ENCODE measurements around the gene THSD1.
A peak's percentile ranks its signal among the peaks of the same experiment; 100 is the strongest.

Gene THSD1, protein sequence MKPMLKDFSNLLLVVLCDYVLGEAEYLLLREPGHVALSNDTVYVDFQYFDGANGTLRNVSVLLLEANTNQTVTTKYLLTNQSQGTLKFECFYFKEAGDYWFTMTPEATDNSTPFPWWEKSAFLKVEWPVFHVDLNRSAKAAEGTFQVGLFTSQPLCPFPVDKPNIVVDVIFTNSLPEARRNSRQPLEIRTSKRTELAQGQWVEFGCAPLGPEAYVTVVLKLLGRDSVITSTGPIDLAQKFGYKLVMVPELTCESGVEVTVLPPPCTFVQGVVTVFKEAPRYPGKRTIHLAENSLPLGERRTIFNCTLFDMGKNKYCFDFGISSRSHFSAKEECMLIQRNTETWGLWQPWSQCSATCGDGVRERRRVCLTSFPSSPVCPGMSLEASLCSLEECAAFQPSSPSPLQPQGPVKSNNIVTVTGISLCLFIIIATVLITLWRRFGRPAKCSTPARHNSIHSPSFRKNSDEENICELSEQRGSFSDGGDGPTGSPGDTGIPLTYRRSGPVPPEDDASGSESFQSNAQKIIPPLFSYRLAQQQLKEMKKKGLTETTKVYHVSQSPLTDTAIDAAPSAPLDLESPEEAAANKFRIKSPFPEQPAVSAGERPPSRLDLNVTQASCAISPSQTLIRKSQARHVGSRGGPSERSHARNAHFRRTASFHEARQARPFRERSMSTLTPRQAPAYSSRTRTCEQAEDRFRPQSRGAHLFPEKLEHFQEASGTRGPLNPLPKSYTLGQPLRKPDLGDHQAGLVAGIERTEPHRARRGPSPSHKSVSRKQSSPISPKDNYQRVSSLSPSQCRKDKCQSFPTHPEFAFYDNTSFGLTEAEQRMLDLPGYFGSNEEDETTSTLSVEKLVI

GRCh38 chr13:52405767-52406494 is at the start of gene THSD1:
THSD1 (minus strand) TSS chr13:52406172; CDS start chr13:52402600, 3,572 bp downstream.
- DNase-seq (ENCODE audit: low spot score), result peak; percentile 83

- DNase-seq (ENCODE audit: low spot score), result peak; percentile 83
Measured at GRCh38 chr13:52455677-52456041, 49.7 kb upstream of the THSD1 start.

DNA sequence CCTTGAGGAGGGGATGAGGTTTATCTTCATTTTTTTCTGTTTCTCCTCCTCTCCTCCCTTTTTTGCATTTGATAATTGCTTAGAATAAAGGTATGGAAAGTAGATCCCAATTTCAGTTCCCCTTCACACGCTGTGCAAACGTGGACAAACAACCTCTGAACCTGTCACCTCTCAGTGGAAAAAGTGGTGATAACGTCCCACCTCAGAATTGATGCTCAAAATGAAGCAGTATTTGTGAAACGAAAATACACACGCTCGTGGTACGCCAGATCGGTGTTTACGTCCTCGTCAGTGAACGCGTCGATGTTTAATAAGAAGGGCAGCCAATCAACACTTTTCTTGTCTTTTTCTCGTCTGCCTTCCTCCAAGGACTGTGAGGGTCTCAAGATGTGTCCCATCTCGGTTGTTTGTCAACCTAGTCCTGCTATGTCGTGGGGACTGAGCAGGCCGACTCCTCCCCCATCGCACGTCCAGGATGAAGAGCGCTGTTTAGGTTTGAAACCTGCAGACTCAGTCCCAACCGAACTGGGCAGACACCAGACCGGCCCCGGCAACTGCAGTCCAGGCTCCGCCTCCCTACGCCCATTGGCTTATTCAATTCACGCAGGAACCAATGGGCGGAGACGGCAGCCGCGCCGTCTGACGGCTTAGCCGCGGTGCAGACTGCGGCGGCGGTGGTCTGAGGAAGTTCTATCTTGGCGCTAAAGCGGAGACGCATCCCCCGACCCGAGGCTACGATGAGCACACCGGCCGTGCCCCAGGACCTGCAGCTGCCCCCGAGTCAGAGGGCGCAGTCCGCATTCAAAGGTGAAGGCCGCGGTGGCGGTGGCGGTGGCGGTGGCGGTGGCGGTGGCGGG is 49.1 kb upstream of the THSD1 start, which contains the start of gene CKAP2:
TSS of gene CKAP2 (plus strand) at position 659 of the 857 bp plus-strand sequence. CDS start at position 738, 79 bp downstream.
- DNase-seq (ENCODE audit: low spot score), result peak; percentile 96

- DNase-seq (ENCODE audit: low spot score), result no peak
Measured at GRCh38 chr13:52454459-52454819, 48.5 kb upstream of the THSD1 start.

GRCh38 chr13:52452470-52452869 is 46.5 kb upstream of the THSD1 start:
- no peak for DNase-seq (ENCODE audit: low spot score)

GRCh38 chr13:52451135-52451804 is 45.3 kb upstream of the THSD1 start:
- no peak for DNase-seq (ENCODE audit: low spot score)

DNA sequence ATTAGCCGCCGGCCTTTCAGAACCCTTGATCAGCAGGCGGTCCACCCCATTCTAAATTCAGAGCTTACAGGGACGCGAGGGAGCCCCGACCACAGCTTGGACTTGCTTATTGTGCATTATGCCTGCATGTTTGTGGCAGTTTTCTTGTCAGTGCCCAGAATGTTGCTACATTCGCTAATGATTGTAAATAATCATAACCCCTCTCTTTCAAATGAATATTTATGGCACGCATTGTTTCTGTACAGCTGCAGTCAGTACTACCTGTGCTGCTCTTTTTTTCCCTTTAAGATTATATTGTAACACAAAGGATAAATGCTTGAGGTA is 44.8 kb upstream of the THSD1 start:
- DNase-seq (ENCODE audit: low spot score), result no peak

- DNase-seq (ENCODE audit: low spot score), result peak; percentile 96
Measured at GRCh38 chr13:52450012-52450792, 44.2 kb upstream of the THSD1 start, which contains the start of gene VPS36. VPS36 (minus strand) TSS chr13:52450634; CDS start chr13:52450594, 40 bp downstream.

DNA sequence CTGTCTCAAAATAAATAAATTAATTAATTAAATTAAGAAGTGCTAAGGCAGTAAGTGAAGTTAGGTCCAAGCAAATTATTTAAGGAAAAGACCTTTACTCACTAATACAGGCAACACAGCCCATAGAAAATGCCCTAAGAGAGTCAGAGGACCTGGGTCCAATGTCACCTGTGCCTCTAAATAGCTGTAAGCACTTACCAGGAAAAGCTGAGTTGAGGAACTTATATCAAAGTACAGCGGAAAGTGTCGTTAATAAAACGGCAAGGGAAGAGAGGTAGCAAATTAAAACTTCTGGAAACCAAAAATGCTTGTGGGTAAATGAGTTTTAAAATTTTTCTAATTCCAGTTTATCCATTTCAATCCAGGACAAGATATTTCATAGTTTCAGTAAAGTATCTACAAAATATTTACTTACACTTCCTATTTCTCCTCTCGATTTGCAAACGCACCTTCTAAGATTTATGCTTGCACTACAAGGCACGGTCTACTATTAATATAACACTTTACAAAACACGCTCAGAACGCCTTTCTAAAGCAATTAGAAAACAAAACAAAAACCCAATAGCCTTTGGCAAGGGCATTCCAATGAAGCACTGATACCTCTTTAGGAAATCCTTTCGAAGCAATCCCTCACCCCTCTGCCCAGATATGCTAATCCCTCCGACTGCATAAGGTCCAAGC is 43.5 kb upstream of the THSD1 start:
- DNase-seq (ENCODE audit: low spot score), result no peak

DNA sequence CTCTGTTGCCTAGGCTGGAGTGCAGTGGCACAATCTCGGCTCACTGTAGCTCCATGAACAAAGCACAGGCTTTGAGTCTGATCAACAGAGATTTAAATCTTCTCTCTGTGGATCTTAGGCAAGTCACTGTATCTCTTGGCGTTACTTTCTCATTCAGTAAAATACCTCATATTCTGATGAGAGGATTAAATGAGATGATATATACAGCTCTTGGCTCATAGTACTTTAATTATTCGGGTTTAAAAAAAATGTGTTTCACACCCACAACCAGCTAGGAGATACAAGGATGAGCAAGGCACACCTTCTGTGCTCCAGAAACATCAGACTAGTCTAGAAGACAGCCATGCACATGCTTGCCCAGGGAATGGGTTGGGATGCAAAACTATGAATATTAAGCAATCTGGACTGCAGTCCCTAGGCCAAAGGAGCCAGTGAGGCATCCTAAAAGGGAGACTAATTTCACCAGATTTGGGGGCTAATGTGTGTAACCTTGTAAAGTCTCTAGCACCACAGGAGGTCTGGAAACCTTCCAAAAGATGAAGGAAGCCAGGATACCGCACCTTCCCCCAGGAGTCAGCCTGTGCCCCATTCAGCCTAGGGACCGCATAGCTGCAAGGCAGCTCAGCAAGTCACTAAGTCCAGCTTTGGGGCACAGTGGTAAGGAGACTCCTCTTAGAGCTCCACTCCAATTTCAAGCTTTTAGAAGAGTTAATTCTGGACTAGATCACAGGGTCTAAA is 42.0 kb upstream of the THSD1 start:
- DNase-seq (ENCODE audit: low spot score), result no peak

DNA sequence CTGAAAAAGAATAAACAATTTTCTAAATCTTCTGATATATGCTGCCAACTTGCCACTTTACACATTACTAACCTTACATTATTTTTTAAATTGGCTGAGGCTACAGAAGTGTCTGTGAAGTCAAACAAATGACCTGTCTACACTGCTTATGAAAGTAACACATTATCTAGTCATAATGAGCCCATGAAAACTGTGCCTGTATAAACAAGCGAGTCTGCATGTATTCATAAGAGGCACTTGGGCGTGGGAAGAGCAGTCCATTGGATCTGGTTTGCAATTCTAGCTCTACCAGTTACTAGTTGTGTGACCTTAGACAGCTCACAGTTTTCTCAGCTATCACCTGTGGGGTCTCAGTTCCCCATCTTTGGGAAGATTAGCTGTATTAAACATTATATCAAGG is 41.4 kb upstream of the THSD1 start:
- no peak for DNase-seq (ENCODE audit: low spot score)

DNA sequence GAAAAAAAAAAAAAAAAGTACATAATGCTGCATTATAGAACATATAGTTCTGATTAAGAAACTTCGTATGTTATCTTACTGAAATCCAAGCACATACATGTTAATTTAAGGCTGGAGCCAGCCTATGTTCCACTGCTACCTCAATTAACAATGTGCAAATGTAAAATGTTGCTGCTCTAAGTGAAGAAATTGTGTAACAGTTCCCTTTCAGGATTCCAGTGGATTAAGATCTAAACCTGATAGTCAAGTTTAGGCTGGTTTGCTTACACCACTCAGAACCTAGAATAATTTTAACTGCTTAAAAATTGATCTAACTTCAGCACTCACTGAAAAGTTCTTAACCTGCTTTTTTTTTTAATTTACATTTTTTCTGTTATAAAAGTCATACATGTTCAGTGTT is 40.3 kb upstream of the THSD1 start:
- no peak for DNase-seq (ENCODE audit: low spot score)

DNA sequence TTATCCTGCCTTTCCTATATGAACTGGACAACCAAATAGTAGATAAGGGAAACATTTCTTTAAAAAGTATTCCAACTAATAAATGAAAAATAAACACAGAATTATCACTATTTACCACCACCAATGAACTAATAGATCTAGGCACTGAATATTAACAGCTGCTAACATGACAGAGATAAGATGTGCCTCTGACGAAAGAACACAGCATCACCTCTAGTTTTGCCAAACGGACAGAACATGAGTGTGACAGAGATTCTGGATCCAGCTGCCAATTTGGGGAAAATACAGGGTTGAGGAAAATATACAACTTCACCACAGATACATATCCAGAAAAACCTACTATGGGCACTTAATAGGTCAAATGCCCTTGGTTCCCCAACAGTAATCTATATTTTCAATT is 26.5 kb upstream of the THSD1 start:
- DNase-seq (ENCODE audit: low spot score), result no peak

GRCh38 chr13:52428295-52428694 is 22.3 kb upstream of the THSD1 start:
- DNase-seq (ENCODE audit: low spot score), result no peak

DNA sequence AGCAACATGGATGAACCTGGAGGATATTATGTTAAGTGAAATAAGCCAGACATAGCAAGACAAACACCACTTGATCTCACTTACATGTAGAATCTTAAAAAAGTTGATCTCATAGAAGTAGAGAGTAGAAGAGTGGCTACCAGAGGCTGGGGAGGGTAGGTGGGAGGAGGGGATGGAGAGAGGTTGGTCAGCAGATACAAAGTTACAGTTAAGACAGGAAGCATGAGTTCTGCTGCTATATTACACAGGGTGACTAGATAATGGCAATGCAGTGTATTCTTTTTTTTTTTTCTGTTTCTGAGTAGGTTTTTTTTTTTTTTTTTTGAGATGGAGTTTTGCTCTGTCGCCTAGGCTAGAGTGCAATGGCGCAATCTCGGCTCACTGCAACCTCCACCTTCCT is 15.2 kb upstream of the THSD1 start:
- DNase-seq (ENCODE audit: low spot score), result no peak

- DNase-seq (ENCODE audit: low spot score), result no peak
Measured at GRCh38 chr13:52419080-52419479, 13.1 kb upstream of the THSD1 start.

GRCh38 chr13:52414963-52415362 is 9.0 kb upstream of the THSD1 start:
- DNase-seq (ENCODE audit: low spot score), result peak; percentile 58

DNA sequence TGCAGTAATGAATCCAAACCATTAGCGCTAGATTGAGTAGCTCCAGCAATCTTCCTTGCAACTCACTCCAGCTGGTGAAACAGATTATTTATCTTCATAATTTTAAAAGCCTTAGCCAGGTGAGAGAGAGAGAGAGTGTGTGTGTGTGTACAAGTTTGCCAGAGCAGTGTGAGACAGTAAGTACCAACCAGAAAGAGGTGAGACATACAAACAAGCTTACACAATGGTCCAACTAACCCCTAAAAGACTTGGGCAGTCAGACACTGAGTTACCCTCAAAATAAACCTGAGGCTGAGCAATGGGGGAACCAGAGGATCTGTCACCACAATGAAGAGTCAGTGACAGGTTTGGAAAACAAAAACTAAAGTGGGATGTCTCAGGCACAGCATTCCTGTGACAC is 8.1 kb upstream of the THSD1 start:
- DNase-seq (ENCODE audit: low spot score), result no peak

GRCh38 chr13:52412128-52412527 is 6.2 kb upstream of the THSD1 start:
- no peak for DNase-seq (ENCODE audit: low spot score)
